SW480 (cell line): ENCODE data around the gene USP2.

Experiments used
- DNase-seq: peaks from one replicate; pipeline ENCODE4 v3.0.0-alpha.2; 2016; ENCODE audit warnings: low spot score

USP2 gene

GRCh38 chr11:119341222-119342022, 40.1 kb downstream of the USP2 start:
- DNase-seq, result no peak

DNA sequence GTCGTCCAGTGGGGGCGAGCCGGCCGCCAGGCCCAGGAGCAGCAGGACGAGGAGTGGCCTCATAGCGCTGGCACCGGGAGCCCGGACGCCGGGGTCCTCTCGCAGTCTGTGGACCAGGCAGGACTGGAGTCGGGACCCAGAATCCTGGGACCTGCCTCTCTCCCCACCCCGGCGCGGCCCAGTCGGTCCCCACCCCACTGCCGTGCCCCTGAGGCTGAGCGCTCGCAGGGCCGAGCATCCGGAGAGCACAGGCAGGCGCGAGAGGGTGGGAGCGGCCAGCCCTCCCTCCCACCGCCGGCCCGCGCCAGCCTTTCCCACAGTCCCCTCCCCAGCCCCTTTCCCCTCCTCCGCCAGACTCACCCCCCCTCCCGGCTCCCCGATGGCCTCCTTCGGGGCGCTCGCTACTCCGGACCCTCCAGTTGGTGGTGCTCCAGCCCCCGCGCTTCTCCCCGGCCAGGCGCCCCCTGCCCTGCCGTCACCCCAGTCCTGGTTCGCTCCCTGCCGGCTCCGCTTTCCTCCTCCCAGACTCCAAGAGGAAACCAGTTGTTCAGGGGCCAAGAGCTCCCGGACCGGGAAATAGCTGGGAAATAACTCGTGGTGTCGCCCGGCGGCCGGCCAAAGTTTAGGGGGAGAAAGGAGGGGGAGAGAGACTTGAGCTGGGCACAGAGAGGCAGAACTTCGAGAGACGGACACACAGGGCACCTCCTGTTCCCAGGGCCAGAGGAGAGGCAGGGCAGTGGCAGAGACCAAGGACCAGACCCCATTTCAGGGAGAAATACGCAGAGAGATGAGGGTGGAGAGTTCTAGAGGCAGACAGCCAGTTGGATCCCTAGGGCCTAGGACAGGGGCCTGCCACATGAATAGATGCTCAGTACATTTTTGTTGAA, 40.9 kb downstream of the USP2 start, which contains the start of gene C1QTNF5:
TSS of gene C1QTNF5 (minus strand) at position 549 of the 887 bp plus-strand sequence. CDS start at position 63, 486 bp downstream.
- DNase-seq, result no peak

GRCh38 chr11:119339589-119340334, 41.7 kb downstream of the USP2 start:
- no peak for DNase-seq

GRCh38 chr11:119338965-119339588, 42.4 kb downstream of the USP2 start:
- no peak for DNase-seq

DNA sequence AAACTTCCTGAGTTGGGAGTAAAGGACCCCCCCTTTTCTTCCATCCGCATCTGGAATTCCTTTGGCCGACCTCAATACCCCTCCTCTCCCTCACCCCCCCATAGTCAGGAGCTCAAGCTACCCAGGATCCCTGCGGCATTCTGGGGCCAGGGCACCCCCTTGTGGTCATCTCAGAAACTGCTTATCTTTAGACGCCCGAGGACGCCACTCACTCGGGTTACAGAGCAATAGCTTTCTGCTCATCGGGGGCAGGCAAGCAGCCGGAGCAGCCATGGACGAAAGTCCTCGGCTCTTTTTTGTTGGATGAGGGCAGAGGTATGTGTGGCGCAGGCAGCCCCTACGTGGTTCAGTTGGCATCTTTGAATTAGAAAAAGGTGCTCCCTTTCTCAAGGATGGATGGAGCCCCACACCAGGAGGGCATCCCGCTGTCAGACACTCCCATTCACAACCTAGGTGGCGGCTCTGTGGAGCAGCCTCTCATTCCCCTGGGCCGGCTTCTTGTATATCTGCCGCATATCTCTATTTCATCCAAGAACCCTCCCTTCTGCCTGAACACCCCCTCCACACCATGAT, 43.1 kb downstream of the USP2 start:
- peak; percentile 63 for DNase-seq

GRCh38 chr11:119337581-119338317, 43.7 kb downstream of the USP2 start:
- no peak for DNase-seq

DNA sequence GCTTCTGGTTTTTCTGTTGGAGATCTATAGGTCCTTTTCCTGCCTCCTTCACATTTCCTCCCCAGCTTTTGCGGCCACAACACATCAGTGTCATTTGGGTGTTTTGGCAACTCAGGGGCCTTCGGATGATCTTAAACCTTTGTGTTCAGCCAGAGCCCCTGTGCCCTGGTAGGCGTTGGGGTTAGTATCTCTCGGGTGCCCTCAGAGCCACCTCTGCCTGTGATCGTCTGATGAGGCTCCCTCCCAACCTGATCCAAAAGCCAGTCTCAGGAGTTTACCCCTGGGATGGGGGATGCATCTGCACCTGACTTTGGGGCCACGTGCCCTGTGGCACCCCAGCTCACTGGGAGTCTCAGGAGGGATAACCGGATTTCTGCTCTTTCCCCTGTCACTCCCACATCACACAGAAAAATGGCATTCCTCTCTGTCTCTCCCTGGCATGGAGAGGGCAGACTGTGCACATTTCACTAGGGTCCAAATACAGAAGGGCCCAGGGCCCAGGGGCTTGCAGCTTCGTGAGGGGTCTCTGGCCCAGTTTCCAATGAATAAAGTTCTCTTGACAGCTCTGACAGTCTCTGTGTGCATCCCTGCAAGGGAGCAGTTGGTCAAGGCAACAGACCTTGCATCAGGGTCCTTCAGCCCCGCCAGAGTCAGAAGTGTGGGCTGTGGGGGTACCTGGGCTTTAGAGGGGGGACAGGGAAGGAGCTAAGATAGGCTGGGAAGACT, 44.6 kb downstream of the USP2 start:
- DNase-seq, result no peak

DNA sequence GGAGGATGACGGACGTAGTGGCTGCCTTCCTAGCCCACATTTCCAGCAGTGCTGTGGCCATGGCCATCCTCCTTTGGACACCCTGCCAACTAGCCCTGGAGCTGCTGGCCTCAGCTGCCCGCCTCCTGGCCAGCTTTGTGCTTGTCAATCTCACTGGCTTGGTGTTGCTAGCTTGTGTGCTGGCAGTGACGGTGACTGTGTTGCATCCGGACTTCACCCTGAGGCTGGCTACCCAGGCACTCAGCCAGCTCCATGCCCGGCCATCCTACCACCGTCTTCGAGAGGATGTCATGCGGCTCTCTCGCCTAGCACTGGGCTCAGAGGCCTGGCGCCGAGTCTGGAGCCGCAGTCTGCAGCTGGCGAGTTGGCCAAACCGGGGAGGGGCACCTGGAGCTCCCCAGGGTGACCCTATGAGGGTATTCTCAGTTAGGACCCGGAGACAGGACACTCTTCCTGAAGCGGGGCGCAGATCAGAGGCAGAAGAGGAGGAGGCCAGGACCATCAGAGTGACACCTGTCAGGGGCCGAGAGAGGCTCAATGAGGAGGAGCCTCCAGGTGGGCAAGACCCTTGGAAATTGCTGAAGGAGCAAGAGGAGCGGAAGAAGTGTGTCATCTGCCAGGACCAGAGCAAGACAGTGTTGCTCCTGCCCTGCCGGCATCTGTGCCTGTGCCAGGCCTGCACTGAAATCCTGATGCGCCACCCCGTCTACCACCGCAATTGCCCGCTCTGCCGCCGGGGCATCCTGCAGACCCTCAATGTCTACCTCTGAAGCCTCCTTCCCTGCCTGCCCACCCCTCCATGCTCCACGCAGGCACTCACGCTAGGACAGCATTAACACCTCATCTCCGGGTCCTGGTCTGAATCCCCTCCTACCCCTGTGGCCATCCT, 45.6 kb downstream of the USP2 start:
- no peak for DNase-seq

DNA sequence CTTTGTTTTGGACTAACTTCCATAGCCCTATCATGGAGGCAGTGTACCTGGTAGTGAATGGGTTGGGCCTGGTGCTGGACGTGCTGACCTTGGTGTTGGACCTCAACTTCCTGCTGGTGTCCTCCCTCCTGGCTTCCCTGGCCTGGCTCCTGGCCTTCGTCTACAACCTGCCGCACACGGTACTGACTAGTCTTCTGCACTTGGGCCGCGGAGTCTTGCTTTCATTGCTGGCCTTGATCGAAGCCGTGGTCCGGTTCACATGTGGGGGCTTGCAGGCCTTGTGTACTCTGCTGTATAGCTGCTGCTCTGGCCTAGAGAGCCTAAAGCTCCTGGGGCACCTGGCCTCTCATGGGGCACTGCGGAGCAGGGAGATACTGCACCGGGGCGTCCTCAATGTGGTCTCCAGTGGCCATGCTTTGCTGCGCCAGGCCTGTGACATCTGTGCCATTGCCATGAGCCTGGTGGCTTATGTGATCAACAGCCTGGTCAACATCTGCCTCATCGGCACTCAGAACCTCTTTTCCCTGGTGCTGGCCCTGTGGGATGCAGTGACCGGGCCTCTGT, 46.3 kb downstream of the USP2 start:
- DNase-seq, result no peak

DNA sequence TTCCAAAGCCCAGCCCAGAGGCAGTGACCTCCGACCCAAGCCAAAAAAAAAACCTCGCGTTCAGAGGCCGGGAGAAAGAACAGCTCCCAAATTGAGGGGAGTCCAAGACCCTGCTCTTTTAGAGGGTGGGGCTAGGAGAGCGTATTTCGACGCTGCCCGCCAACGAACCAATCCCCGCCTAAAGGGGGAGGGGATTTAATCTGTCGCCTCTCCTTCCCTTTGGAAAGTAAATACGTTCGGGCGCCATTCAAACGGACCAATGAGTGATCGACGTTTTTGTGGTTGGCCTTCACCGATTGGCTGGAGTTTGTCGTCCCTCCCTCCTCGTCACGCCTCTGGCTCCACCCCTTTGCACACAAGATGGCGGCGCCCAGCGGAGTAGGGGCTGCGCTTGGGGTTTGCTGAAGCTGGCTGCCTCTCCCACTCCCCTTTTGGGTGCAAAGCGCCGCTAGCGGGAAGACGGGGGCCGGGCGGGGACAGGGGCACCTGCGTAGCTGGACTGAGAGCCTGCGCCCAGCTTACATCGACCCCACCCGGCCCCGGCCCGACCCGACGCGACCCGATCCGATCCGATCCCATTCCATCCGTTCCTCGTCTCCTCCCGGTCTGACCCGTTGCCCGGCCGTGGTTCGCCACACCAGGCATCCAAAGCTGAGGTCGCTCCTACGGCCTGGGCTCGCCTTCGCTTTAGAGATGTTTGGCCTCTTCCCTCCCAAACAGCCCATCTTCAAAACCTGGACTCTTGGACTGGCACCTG, 47.1 kb downstream of the USP2 start, which contains the start of gene RNF26:
TSS of gene RNF26 (plus strand) at position 354 of the 757 bp plus-strand sequence. CDS start 596 bp downstream, outside the sequence.
- DNase-seq, result peak; percentile 97

GRCh38 chr11:119332111-119332765, 49.3 kb downstream of the USP2 start:
- DNase-seq, result no peak

GRCh38 chr11:119330237-119330636, 51.3 kb downstream of the USP2 start:
- no peak for DNase-seq

GRCh38 chr11:119329320-119329719, 52.2 kb downstream of the USP2 start:
- no peak for DNase-seq

- no peak for DNase-seq
Measured at GRCh38 chr11:119324189-119324588, 57.3 kb downstream of the USP2 start.

- peak; percentile 47 for DNase-seq
Measured at GRCh38 chr11:119323532-119324033, 57.9 kb downstream of the USP2 start.

DNA sequence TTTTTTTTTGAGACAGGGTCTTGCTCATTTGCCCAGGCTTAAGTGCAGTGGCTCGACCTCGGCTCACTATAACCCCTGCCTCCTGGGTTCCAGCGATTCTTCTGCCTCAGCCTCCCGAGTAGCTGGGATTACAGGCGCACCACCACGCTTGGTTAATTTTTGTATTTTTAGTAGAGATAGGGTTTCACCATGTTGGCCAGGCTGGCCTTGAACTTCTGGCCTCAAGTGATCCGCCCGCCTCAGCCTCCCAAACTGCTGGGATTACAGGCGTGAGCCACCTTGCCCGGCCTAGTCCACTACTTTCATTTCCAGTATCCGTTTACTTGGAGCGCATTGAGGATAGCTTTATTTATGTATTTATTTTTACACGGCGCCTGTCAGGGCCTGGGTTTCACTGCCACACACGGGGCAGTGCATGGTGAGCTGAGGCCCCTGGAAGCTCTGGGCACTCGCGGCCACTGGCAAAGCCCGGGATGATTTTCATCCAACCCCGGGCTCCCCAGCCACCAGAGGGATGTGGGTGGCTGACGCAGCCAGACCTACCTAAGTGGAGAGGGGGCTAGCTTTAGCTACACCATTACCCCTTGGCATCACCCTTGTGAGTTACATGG, 58.5 kb downstream of the USP2 start:
- DNase-seq, result no peak

- no peak for DNase-seq
Measured at GRCh38 chr11:119322360-119322739, 59.1 kb downstream of the USP2 start.
